Neural cell (in vitro differentiated cells): ENCODE measurements around the gene PRKAG2. TPM values are rescaled to one million over a fixed set of nuclear protein-coding genes. Genes with fewer than 3 reads are reported as not detected.

ENCODE experiments used
- H2AFZ ChIP-seq: fragments of 200-600, 300-800 bp; sonication (generic), shearing (Covaris generic); 2 replicates; pipeline ENCODE4 v1.6.0; 2014; ENCODE audit warnings: low read depth, mild to moderate bottlenecking, antibody characterized with exemption, low read length, moderate library complexity
- H3F3A ChIP-seq: fragments of 200-600 bp; shearing (Covaris generic); 2 replicates; pipeline ENCODE4 v1.6.1; 2016; ENCODE audit warnings: mild to moderate bottlenecking, moderate library complexity, mixed read lengths, antibody characterized with exemption, low read length; ENCODE audit not compliant: insufficient read depth, poor library complexity, severe bottlenecking
- H3K27ac ChIP-seq: fragments of 200-600, 300-800 bp; sonication (generic), shearing (Covaris generic); 2 replicates; pipeline ENCODE4 v1.5.1; 2014; ENCODE audit warnings: mild to moderate bottlenecking, low read length, moderate library complexity
- H3K27me3 ChIP-seq: fragments of 300-800, 200-600 bp; sonication (generic), shearing (Covaris generic); 2 replicates; pipeline ENCODE4 v1.6.0; 2014; ENCODE audit warnings: mild to moderate bottlenecking, low read depth, low read length, moderate library complexity; ENCODE audit not compliant: insufficient read depth
- H3K36me3 ChIP-seq: fragments of 300-800, 200-600 bp; sonication (generic), shearing (Covaris generic); 2 replicates; pipeline ENCODE4 v1.5.1; 2014; ENCODE audit warnings: mild to moderate bottlenecking, antibody characterized with exemption, low read length, moderate library complexity; ENCODE audit not compliant: insufficient read depth
- H3K4me2 ChIP-seq: fragments of 300-800, 200-600 bp; sonication (generic), shearing (Covaris generic); 2 replicates; pipeline ENCODE4 v1.6.0; 2014; ENCODE audit warnings: mild to moderate bottlenecking, low read length
- H3K4me3 ChIP-seq: fragments of 300-800, 200-600 bp; sonication (generic), shearing (Covaris generic); 2 replicates; pipeline ENCODE4 v1.5.1; 2014; ENCODE audit warnings: mild to moderate bottlenecking, low read length, moderate library complexity
- H3K79me2 ChIP-seq: fragments of 200-600 bp; shearing (Covaris generic); replicated peaks from 2 replicates; pipeline ENCODE4 v1.6.0; 2014; ENCODE audit warnings: mild to moderate bottlenecking, low read length, moderate library complexity; ENCODE audit not compliant: insufficient read depth
- H3K9ac ChIP-seq: fragments of 300-800, 200-600 bp; sonication (generic), shearing (Covaris generic); 2 replicates; pipeline ENCODE4 v1.6.1; 2016; ENCODE audit warnings: mild to moderate bottlenecking, low read length, mixed read lengths
- H3K9me2 ChIP-seq: fragments of 200-600 bp; shearing (Covaris generic); 2 replicates; pipeline ENCODE4 v1.6.1; 2016; ENCODE audit warnings: mild to moderate bottlenecking, low read length, mixed read lengths; ENCODE audit not compliant: insufficient read depth
- H3K9me3 ChIP-seq: fragments of 200-600, 300-800 bp; sonication (generic), shearing (Covaris generic); 2 replicates; pipeline ENCODE4 v1.6.1; 2016; ENCODE audit warnings: mild to moderate bottlenecking, mixed run types, low read length, moderate library complexity, mixed read lengths
- H4K20me1 ChIP-seq: fragments of 200-600 bp; shearing (Covaris generic); 2 replicates; pipeline ENCODE4 v1.6.1; 2016; ENCODE audit warnings: mild to moderate bottlenecking, mixed run types; ENCODE audit not compliant: insufficient read depth
- EP300 ChIP-seq: fragments of 450-650 bp; conservative IDR thresholded peaks from 2 replicates; pipeline ENCODE4 v1.6.1; 2014; ENCODE audit warnings: antibody characterized with exemption, mild to moderate bottlenecking, moderate library complexity; ENCODE audit not compliant: poor library complexity, severe bottlenecking
- EZH2 ChIP-seq: fragments of 200-600, 300-800 bp; shearing (Covaris generic), sonication (generic); IDR thresholded peaks from 2 replicates; pipeline ENCODE4 v1.6.1; 2014; ENCODE audit warnings: antibody characterized with exemption, low read length, borderline replicate concordance, mild to moderate bottlenecking; ENCODE audit not compliant: insufficient read depth, poor library complexity, severe bottlenecking
- MXI1 ChIP-seq: fragments of 450-650 bp; conservative IDR thresholded peaks from 2 replicates; pipeline ENCODE4 v1.6.1; 2014; ENCODE audit warnings: antibody characterized with exemption, mild to moderate bottlenecking; ENCODE audit not compliant: poor library complexity, severe bottlenecking
- POLR2AphosphoS5 ChIP-seq: IDR thresholded peaks from 2 replicates; pipeline ENCODE4 v1.6.1; 2012
- RAD21 ChIP-seq: fragments of 450-650 bp; conservative IDR thresholded peaks from 2 replicates; pipeline ENCODE4 v1.6.1; 2014; ENCODE audit warnings: antibody characterized with exemption, mild to moderate bottlenecking, moderate library complexity
- SMC3 ChIP-seq: fragments of 450-650 bp; conservative IDR thresholded peaks from 2 replicates; pipeline ENCODE4 v1.6.1; 2014; ENCODE audit warnings: antibody characterized with exemption, mild to moderate bottlenecking, moderate library complexity; ENCODE audit not compliant: poor library complexity
- TAF1 ChIP-seq: IDR thresholded peaks from 2 replicates; pipeline ENCODE4 v1.6.1; 2012; ENCODE audit warnings: low read depth
- polyA plus RNA-seq: library from polyadenylated mRNA; depleted of rRNA; stranded (reverse); fragments of >200 nt; gene quantifications from 2 replicates; pipeline ENCODE4 v1.2.3, GENCODE V29; 2014
- TF ChIP-seq, protein P1 (sequence below): fragments of 450-650 bp; IDR thresholded peaks from 2 replicates; pipeline ENCODE4 v1.5.1; 2014; ENCODE audit warnings: antibody characterized with exemption, mild to moderate bottlenecking, moderate library complexity; ENCODE audit not compliant: poor library complexity, severe bottlenecking
- TF ChIP-seq, protein P2 (sequence below): IDR thresholded peaks from 2 replicates; pipeline ENCODE4 v1.6.1; 2012; ENCODE audit warnings: borderline replicate concordance

The PRKAG2 gene
- polyA plus RNA-seq, 1 donor from 2014 or later, result 22.9 TPM

DNA sequence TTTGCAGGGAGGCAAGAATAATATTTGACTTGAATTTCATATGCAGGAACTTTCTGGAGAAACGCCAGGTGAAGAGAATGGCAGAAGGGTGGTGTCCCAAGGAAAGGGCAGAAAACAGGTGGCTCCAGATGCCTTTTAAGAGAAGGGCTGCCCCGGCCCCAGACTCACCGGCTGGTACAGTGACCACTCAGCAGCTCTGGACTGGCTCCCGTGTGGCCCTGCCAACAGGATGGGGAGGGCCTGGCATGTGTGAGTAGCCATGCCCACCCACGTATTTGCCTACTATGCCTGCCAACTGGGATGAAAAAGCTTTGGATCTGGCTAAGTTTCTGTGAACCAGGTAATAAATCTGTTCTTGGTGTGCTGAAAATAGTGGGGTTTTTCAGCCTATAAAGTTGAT lies 159.5 kb downstream of the PRKAG2 start:
- H2AFZ ChIP-seq, result no peak overlapping the region
- H3K9me2 ChIP-seq, result no peaks in the 10 kb centered on the region
- H4K20me1 ChIP-seq, result no peaks in the 10 kb centered on the region
- H3K9me3 ChIP-seq, result no peaks in the 10 kb centered on the region
- H3K27ac ChIP-seq, result no peak overlapping the region
- H3K4me2 ChIP-seq, result no peak overlapping the region
- no peaks in the 10 kb centered on the region for H3K27me3 ChIP-seq
- H3K4me3 ChIP-seq, result no peak overlapping the region
- H3K9ac ChIP-seq, result no peak overlapping the region
- no peaks in the 10 kb centered on the region for H3K79me2 ChIP-seq
- H3K36me3 ChIP-seq, result no peaks in the 10 kb centered on the region
- H3F3A ChIP-seq, result no peaks in the 10 kb centered on the region
- no peak for TF ChIP-seq EZH2
- TF ChIP-seq MXI1, result no peak
- TF ChIP-seq TAF1, result no peak
- no peak for TF ChIP-seq POLR2AphosphoS5
- TF ChIP-seq EP300, result no peak
- no peak for TF ChIP-seq SMC3
- TF ChIP-seq RAD21, result no peak
- TF ChIP-seq, protein P1, sequence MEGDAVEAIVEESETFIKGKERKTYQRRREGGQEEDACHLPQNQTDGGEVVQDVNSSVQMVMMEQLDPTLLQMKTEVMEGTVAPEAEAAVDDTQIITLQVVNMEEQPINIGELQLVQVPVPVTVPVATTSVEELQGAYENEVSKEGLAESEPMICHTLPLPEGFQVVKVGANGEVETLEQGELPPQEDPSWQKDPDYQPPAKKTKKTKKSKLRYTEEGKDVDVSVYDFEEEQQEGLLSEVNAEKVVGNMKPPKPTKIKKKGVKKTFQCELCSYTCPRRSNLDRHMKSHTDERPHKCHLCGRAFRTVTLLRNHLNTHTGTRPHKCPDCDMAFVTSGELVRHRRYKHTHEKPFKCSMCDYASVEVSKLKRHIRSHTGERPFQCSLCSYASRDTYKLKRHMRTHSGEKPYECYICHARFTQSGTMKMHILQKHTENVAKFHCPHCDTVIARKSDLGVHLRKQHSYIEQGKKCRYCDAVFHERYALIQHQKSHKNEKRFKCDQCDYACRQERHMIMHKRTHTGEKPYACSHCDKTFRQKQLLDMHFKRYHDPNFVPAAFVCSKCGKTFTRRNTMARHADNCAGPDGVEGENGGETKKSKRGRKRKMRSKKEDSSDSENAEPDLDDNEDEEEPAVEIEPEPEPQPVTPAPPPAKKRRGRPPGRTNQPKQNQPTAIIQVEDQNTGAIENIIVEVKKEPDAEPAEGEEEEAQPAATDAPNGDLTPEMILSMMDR, result no peak
- TF ChIP-seq, protein P2, sequence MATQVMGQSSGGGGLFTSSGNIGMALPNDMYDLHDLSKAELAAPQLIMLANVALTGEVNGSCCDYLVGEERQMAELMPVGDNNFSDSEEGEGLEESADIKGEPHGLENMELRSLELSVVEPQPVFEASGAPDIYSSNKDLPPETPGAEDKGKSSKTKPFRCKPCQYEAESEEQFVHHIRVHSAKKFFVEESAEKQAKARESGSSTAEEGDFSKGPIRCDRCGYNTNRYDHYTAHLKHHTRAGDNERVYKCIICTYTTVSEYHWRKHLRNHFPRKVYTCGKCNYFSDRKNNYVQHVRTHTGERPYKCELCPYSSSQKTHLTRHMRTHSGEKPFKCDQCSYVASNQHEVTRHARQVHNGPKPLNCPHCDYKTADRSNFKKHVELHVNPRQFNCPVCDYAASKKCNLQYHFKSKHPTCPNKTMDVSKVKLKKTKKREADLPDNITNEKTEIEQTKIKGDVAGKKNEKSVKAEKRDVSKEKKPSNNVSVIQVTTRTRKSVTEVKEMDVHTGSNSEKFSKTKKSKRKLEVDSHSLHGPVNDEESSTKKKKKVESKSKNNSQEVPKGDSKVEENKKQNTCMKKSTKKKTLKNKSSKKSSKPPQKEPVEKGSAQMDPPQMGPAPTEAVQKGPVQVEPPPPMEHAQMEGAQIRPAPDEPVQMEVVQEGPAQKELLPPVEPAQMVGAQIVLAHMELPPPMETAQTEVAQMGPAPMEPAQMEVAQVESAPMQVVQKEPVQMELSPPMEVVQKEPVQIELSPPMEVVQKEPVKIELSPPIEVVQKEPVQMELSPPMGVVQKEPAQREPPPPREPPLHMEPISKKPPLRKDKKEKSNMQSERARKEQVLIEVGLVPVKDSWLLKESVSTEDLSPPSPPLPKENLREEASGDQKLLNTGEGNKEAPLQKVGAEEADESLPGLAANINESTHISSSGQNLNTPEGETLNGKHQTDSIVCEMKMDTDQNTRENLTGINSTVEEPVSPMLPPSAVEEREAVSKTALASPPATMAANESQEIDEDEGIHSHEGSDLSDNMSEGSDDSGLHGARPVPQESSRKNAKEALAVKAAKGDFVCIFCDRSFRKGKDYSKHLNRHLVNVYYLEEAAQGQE, result no peak

DNA sequence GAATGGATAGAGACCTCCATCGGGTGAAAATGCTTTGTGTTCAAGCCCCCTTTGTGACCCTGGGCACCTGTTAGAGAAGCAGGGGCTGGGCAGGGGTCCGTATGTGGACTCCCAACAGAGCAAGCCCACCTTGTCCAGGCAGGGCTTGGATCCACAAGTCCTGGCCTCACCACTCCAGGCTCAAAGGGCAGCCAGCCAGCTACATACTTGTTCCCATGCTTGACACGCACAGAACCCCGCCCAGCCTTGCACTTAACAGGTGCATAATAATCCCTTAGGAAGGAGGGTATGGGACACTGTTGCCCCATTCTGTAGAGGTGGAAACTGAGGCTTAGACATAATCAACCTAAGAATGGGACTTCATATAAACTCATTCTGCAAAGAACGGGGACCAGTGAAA lies 160.6 kb downstream of the PRKAG2 start:
- H3K9me3 ChIP-seq, result no peaks in the 10 kb centered on the region
- H3K4me2 ChIP-seq, result no peak overlapping the region
- no peaks in the 10 kb centered on the region for H3K36me3 ChIP-seq
- no peaks in the 10 kb centered on the region for H3F3A ChIP-seq
- H3K9me2 ChIP-seq, result no peaks in the 10 kb centered on the region
- no peak overlapping the region for H3K4me3 ChIP-seq
- H4K20me1 ChIP-seq, result no peaks in the 10 kb centered on the region
- TF ChIP-seq SMC3 (no peak), TAF1 (no peak), RAD21 (no peak), MXI1 (no peak), POLR2AphosphoS5 (no peak), EZH2 (no peak), EP300 (no peak)
- TF ChIP-seq, protein P1, result no peak
- TF ChIP-seq, protein P2, result no peak
- H2AFZ ChIP-seq, result no peak overlapping the region
- H3K27me3 ChIP-seq, result no peaks in the 10 kb centered on the region
- H3K9ac ChIP-seq, result no peak overlapping the region
- H3K79me2 ChIP-seq, result no peaks in the 10 kb centered on the region
- H3K27ac ChIP-seq, result no peak overlapping the region
